Testis (tissue), 2 donors: ENCODE measurements around the gene PPP1R14C.

Experiments
- POLR2A ChIP-seq: fragments of 450-650 bp; IDR thresholded peaks from one replicate; pipeline ENCODE4 v1.6.1; 2017; ENCODE audit warnings: antibody characterized with exemption, mild to moderate bottlenecking, moderate library complexity
- TF ChIP-seq, protein P1 (sequence below), 3 experiments: fragments of 450-650 bp in 2 of 3; fragments of 200-600 bp in 1 of 3; sonication (generic) in 1 of 3; IDR thresholded peaks; one replicate each; pipeline ENCODE4 v1.5.1; 2016 to 2019; ENCODE audit warnings: antibody characterized with exemption in 3 of 3, mild to moderate bottlenecking in 2 of 3, moderate library complexity in 1 of 3

- TF ChIP-seq, protein P1, sequence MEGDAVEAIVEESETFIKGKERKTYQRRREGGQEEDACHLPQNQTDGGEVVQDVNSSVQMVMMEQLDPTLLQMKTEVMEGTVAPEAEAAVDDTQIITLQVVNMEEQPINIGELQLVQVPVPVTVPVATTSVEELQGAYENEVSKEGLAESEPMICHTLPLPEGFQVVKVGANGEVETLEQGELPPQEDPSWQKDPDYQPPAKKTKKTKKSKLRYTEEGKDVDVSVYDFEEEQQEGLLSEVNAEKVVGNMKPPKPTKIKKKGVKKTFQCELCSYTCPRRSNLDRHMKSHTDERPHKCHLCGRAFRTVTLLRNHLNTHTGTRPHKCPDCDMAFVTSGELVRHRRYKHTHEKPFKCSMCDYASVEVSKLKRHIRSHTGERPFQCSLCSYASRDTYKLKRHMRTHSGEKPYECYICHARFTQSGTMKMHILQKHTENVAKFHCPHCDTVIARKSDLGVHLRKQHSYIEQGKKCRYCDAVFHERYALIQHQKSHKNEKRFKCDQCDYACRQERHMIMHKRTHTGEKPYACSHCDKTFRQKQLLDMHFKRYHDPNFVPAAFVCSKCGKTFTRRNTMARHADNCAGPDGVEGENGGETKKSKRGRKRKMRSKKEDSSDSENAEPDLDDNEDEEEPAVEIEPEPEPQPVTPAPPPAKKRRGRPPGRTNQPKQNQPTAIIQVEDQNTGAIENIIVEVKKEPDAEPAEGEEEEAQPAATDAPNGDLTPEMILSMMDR (IDR thresholded peaks at IDR 0.05): no peak
- TF ChIP-seq POLR2A: no peak
Measured at GRCh38 chr6:150142097-150142669, 661 bp upstream of the PPP1R14C start.
